ENCODE data around the gene CKS2. TPM values are rescaled to one million over a fixed set of nuclear protein-coding genes. Genes with fewer than 3 reads are reported as not detected.
"Not testable (repeated sequence)": the region's sequence is repeated elsewhere in the genome, so short reads cannot be mapped to it uniquely, and the experiment has no call there.

The CKS2 gene
- 10 to 100 TPM in 2 of 4 donors, 1 to 10 TPM in 2; 2.8 to 16.3 (median 11.2) TPM for total RNA-seq

DNA sequence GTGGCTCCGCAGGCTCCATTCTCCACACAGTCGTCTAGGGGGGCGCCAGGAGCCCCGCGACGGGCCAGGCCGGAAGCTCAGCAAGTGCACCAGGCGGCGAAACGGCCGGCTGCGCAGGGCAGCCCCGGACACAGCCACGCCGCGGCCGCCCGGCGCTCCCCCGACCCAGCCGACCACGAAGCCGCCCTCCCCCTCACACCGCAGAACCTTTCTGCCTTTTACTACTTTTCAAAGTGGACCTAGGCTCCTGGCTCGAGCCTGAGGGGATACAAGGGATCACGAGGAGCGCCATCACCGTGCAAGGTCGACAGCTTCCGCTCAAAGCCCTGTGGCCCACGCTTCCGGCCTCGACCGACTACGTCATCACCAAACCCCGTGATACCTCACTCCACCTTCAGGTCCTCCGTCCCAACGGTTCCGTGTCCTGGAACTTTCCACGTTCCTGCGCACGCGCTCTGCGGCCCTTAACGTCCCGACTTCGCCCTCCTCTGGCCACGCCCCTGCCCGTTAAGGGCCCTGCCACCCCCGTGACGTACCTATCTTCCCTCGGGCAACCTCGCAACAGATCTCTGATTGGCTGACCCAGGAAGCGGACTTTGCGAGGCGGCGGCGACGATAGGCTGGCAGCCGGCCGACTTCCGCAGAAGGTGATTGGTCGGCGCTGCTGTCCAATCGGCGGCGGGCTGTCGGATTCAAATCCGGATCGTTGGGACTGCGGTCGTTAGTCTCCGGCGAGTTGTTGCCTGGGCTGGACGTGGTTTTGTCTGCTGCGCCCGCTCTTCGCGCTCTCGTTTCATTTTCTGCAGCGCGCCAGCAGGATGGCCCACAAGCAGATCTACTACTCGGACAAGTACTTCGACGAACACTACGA, at the start of gene CKS2:
Gene CKS2 (plus strand): TSS at position 721 of the 871 bp plus-strand sequence. CDS start 98 bp downstream, at position 819.
- H3K4me3 ChIP-seq (replicated peaks in 1 of 3) = peak within 1 kb of the TSS; percentile 27 to 86 (median 76)
- TF ChIP-seq, protein P1, sequence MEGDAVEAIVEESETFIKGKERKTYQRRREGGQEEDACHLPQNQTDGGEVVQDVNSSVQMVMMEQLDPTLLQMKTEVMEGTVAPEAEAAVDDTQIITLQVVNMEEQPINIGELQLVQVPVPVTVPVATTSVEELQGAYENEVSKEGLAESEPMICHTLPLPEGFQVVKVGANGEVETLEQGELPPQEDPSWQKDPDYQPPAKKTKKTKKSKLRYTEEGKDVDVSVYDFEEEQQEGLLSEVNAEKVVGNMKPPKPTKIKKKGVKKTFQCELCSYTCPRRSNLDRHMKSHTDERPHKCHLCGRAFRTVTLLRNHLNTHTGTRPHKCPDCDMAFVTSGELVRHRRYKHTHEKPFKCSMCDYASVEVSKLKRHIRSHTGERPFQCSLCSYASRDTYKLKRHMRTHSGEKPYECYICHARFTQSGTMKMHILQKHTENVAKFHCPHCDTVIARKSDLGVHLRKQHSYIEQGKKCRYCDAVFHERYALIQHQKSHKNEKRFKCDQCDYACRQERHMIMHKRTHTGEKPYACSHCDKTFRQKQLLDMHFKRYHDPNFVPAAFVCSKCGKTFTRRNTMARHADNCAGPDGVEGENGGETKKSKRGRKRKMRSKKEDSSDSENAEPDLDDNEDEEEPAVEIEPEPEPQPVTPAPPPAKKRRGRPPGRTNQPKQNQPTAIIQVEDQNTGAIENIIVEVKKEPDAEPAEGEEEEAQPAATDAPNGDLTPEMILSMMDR (IDR thresholded peaks at IDR 0.05) = peak in 1 of 6 experiments; percentile 10
- TF ChIP-seq POLR2A (IDR thresholded peaks at IDR 0.05) = peak; percentile 96 to 99
- WGBS, 2 donors = 0 to 1% methylated on average over 37 to 51 of the region's 86 CpGs

DNA sequence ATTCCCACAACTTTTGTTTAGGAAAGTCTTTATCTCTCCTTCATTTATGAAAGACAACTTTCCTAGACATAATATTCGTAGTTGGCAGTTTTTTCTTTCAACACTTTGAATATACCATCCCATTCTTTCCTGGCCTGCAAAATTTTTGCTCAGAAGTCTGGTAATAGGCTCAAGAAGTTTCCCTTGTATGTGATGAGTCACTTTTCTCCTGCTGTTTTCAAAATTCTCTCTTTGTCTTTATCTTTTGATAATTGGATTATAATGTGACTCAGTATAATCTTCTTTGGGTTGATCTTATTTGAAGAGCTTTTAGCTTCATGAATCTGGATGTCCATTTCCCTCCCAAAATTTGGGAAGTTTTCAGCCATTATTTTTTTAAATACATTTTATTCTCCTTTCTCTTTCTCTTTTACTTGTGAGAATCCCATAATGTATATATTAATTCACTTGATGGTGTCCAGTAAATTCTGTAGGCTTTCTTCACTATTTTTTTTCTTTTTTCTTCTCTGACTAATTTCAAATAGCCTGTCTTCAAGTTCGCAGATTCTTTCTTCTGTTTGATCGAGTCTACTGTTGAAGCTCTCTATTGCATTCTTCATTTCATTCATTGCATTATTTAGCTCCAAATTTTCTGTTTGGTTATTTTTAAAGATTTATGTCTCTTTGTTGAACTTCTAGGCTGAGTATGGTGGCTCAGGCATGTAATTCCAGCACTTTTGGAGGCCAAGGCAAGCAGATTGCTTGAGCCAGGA, 37.3 kb upstream of the CKS2 start:
- intact Hi-C loops (cut with DNase I) = no loop called here
- no peak overlapping the region for H3K4me3 ChIP-seq (replicated peaks in 1 of 3)
- H3K36me3 ChIP-seq = no peaks in the 10 kb centered on the region
- DNase-seq = no peak
- WGBS, 2 donors = 92 to 94% methylated on average over 3 of the region's 3 CpGs
- H3K27me3 ChIP-seq = no peaks in the 10 kb centered on the region
- H3K4me1 ChIP-seq = peaks cover 0 to 6% of the 10 kb centered on the region in 2 donors
- TF ChIP-seq, protein P1 (IDR thresholded peaks at IDR 0.05) = no peak
- no peak for TF ChIP-seq POLR2A (IDR thresholded peaks at IDR 0.05)
- H3K27ac ChIP-seq = no peak overlapping the region
- H3K9me3 ChIP-seq = no peaks in the 10 kb centered on the region

More for the DNA sequence above, at the start of gene CKS2:
- Histone ChIP-seq H3K27ac (peak within 1 kb of the TSS; percentile 100), H3K9me3 (no peaks in the 10 kb centered on the region), H3K36me3 (no peaks in the 10 kb centered on the region), H3K27me3 (no peaks in the 10 kb centered on the region), H3K4me1 (peaks cover 0 to 25% of the 10 kb centered on the region in 2 donors)
- peak; percentile 100 for DNase-seq
- intact Hi-C loops (cut with DNase I) = no loop called here

DNA sequence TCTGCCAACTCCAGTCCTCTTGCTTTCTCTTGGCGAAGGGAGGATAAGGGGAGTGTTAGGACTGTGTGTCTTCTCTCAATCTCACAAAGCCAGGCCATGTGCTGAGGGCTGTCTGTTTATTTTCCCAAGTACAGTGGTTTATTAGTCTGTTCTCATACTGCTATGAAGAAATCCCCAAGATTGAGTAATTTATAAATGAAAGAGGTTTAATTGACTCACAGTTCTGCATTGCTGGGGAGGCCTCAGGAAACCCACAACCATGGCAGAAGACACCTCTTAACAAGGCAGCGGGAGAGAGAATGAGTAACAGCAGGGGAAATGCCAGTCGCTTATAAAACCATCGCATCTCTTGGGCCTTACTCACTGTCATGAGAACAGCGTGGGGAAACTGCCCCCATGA, 36.2 kb upstream of the CKS2 start:
- TF ChIP-seq, protein P1 (IDR thresholded peaks at IDR 0.05) = no peak
- TF ChIP-seq POLR2A (IDR thresholded peaks at IDR 0.05) = no peak
- no peak for DNase-seq
- Histone ChIP-seq H3K27me3 (no peaks in the 10 kb centered on the region), H3K4me1 (peaks cover 0 to 6% of the 10 kb centered on the region in 2 donors), H3K4me3 (replicated peaks in 1 of 3) (no peak overlapping the region), H3K9me3 (no peaks in the 10 kb centered on the region), H3K27ac (no peak overlapping the region), H3K36me3 (no peaks in the 10 kb centered on the region)
- WGBS, 2 donors = 84 to 95% methylated on average over 5 of the region's 5 CpGs
- intact Hi-C loops (cut with DNase I) = loop anchor here (5.0 kb wide), 1 partner anchor 683 kb away; no protein-coding TSS in a partner anchor

DNA sequence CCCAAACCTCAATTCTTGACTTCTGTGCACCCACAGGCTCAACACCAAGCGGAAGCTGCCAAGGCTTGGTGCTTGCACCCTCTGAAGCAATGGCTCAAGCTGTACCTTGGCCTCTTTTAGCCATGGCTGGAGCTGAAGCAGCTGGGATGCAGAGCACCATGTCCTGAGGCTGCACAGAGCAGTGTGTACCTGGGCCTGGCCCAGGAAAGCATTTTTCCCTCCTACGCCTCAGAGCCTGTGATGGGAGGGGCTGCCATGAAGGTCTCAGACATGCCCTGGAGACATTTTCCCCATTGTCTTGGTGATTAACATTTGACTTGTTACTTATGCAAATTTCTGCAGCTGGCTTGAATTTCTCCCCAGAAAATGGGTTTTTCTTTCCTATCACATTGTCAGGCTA, 35.0 kb upstream of the CKS2 start:
- intact Hi-C loops (cut with DNase I) = loop anchor here (5.0 kb wide), 1 partner anchor 684 kb away; no protein-coding TSS in a partner anchor
- H3K4me3 ChIP-seq (replicated peaks in 1 of 3); H3K4me1 ChIP-seq; DNase-seq; H3K9me3 ChIP-seq; H3K36me3 ChIP-seq; H3K27ac ChIP-seq; H3K27me3 ChIP-seq: not testable (repeated sequence)
- WGBS, 2 donors = 94 to 97% methylated on average over 2 of the region's 2 CpGs

DNA sequence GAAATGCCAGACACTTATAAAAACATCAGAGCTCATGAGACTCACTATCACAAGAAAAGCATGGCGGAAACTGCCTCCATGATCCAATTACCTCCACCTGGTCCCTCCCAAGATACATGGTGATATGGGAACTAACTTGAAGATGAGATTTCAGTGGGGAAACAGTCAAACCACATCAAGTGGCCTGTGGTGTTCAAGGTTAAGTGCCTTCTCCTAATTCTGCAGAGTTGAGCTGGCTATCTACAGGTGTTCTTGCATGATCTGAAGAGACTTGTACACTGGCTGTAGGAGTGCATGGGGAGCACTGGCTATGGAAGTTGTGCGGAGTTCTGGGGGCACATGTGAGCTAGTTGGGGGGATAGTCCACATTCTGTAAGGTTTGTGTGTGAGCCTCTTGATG, 34.0 kb upstream of the CKS2 start:
- Histone ChIP-seq H3K4me3 (replicated peaks in 1 of 3) (no peak overlapping the region), H3K9me3 (no peaks in the 10 kb centered on the region), H3K27me3 (no peaks in the 10 kb centered on the region), H3K36me3 (no peaks in the 10 kb centered on the region), H3K4me1 (peaks cover 4 to 13% of the 10 kb centered on the region in 2 donors), H3K27ac (no peak overlapping the region)
- WGBS, 2 donors = 92 to 97% methylated on average over 2 of the region's 2 CpGs
- DNase-seq = no peak
- intact Hi-C loops (cut with DNase I) = loop anchor here (5.0 kb wide), 1 partner anchor 685 kb away; no protein-coding TSS in a partner anchor
- TF ChIP-seq, protein P1 (IDR thresholded peaks at IDR 0.05) = no peak
- no peak for TF ChIP-seq POLR2A (IDR thresholded peaks at IDR 0.05)
